Neural progenitor cell (in vitro differentiated cells): Measurements from ENCODE around the gene MAOB.

Source experiments
- CTCF ChIP-seq: fragments of 200-600 bp; sonication (generic); IDR thresholded peaks from 2 replicates; pipeline ENCODE4 v1.5.1; 2017; ENCODE audit warnings: antibody characterized with exemption, mild to moderate bottlenecking
- EZH2 ChIP-seq: fragments of 200-600 bp; sonication (generic); IDR thresholded peaks from 2 replicates; pipeline ENCODE4 v1.6.1; 2017; ENCODE audit warnings: antibody characterized with exemption, mild to moderate bottlenecking, moderate library complexity

- TF ChIP-seq EZH2, result no peak
- no peak for TF ChIP-seq CTCF
Measured at GRCh38 chrX:43899878-43900815, 17.9 kb upstream of the MAOB start.
